Keratinocyte (primary cell): ENCODE results near the gene LRRC57. TPM values are rescaled to one million over a fixed set of nuclear protein-coding genes. Genes with fewer than 3 reads are reported as not detected.
A peak's percentile ranks its signal among the peaks of the same experiment; 100 is the strongest.

Experiments used
- DNase-seq: peaks from one replicate; pipeline ENCODE4 v3.0.0-alpha.2; 2011; ENCODE audit warnings: low read depth, missing footprints, low spot score
- FAIRE-seq: peaks from 2 replicates; lab custom pipeline; 2011; peaks lifted over from hg19 to GRCh38; lab: Jason Lieb, UNC
- H2AFZ ChIP-seq: 2 replicates; pipeline ENCODE4 v1.6.0; 2012; ENCODE audit warnings: low read length, control low read depth, inconsistent platforms; ENCODE audit not compliant: control insufficient read depth
- H3K27ac ChIP-seq: 2 replicates; pipeline ENCODE4 v1.5.1; 2011; ENCODE audit warnings: low read length; ENCODE audit not compliant: control insufficient read depth, insufficient read depth
- H3K27me3 ChIP-seq: 3 replicates; pipeline ENCODE4 v1.6.0; 2011; ENCODE audit warnings: low read length; ENCODE audit not compliant: control insufficient read depth, insufficient read depth; ENCODE audit errors: extremely low read depth
- H3K36me3 ChIP-seq, 2 experiments: 2 replicates in 1 of 2; 3 replicates in 1 of 2; pipeline ENCODE4 v1.5.1; 2011; ENCODE audit warnings: low read length in 2 of 2, mild to moderate bottlenecking in 1 of 2; ENCODE audit not compliant: control insufficient read depth in 2 of 2, insufficient read depth in 2 of 2; ENCODE audit errors: extremely low read depth in 1 of 2
- H3K4me1 ChIP-seq: 3 replicates; pipeline ENCODE4 v1.5.1; 2011; ENCODE audit warnings: low read length; ENCODE audit not compliant: control insufficient read depth, insufficient read depth; ENCODE audit errors: extremely low read depth
- H3K4me2 ChIP-seq: 3 replicates; pipeline ENCODE4 v1.6.0; 2011; ENCODE audit warnings: low read depth, low read length; ENCODE audit not compliant: control insufficient read depth, insufficient read depth; ENCODE audit errors: extremely low read depth
- H3K4me3 ChIP-seq, 3 experiments: fragments of 200-600 bp in 1 of 3; sonication (generic) in 1 of 3; 2 replicates in 2 of 3; 3 replicates in 1 of 3; pipeline ENCODE4 v1.5.1; 2011 to 2016; ENCODE audit warnings: low read length in 3 of 3, mild to moderate bottlenecking in 3 of 3, control low read depth in 2 of 3, inconsistent platforms in 1 of 3, low read depth in 1 of 3, mixed read lengths in 1 of 3, mixed run types in 1 of 3, moderate library complexity in 1 of 3; ENCODE audit not compliant: control insufficient read depth in 2 of 3, insufficient read depth in 2 of 3; ENCODE audit errors: extremely low read depth in 1 of 3
- H3K79me2 ChIP-seq: 2 replicates; pipeline ENCODE4 v1.6.0; 2012; ENCODE audit warnings: low read length; ENCODE audit not compliant: control insufficient read depth, insufficient read depth
- H3K9ac ChIP-seq: 3 replicates; pipeline ENCODE4 v1.6.0; 2011; ENCODE audit warnings: low read length; ENCODE audit not compliant: control insufficient read depth, insufficient read depth; ENCODE audit errors: extremely low read depth
- H3K9me1 ChIP-seq: 3 replicates; pipeline ENCODE4 v1.6.0; 2011; ENCODE audit warnings: low read length; ENCODE audit not compliant: control insufficient read depth, insufficient read depth; ENCODE audit errors: extremely low read depth
- H3K9me3 ChIP-seq: 2 replicates; pipeline ENCODE4 v1.5.1; 2012; ENCODE audit warnings: low read depth, low read length; ENCODE audit not compliant: control insufficient read depth
- H4K20me1 ChIP-seq: 3 replicates; pipeline ENCODE4 v1.6.0; 2011; ENCODE audit warnings: low read length; ENCODE audit not compliant: control insufficient read depth, insufficient read depth; ENCODE audit errors: extremely low read depth
- EZH2 ChIP-seq: IDR thresholded peaks from one replicate; pipeline ENCODE4 v1.6.1; 2012; ENCODE audit warnings: inconsistent platforms, mild to moderate bottlenecking, low read length, moderate library complexity
- dilution Hi-C: fragments of 300-500 bp; cut with MboI; formaldehyde crosslinking; loops from one replicate; pipeline ENCODE4 v1.7.0; 2020; ENCODE audit warnings: low sequenced_read_pairs; ENCODE audit not compliant: extremely low pct_ligation_motif_present
- polyA plus RNA-seq, 5 experiments: library from polyadenylated mRNA; depleted of rRNA in 3 of 5; stranded (reverse) in 3 of 5; stranded (forward) in 1 of 5; unstranded in 1 of 5; fragments of >200 nt; gene quantifications; 1 replicate in 1 of 5; 2 replicates in 3 of 5; 3 replicates in 1 of 5; pipeline versions ENCODE4 v1.2.1 to v1.2.3, GENCODE V29; 2011 to 2012; ENCODE audit warnings: missing spikeins in 2 of 5, low read depth in 1 of 5, low replicate concordance in 1 of 5
- TF ChIP-seq, protein P1 (sequence below), 3 experiments: IDR thresholded peaks in 1 of 3; conservative IDR thresholded peaks in 1 of 3; optimal IDR thresholded peaks in 1 of 3; 2 replicates in 2 of 3; 3 replicates in 1 of 3; pipeline versions ENCODE3 to v1.5.1; 2011; ENCODE audit warnings: low read length in 3 of 3, mild to moderate bottlenecking in 3 of 3, moderate library complexity in 2 of 3, control low read depth in 1 of 3, inconsistent platforms in 1 of 3; ENCODE audit not compliant: insufficient read depth in 2 of 3; ENCODE audit errors: extremely low read depth in 1 of 3

LRRC57 gene
- polyA plus RNA-seq, 1 donor (not counting 4 experiments of a cell fraction or from before 2014, with no cell fraction given), result 12.8 TPM

DNA sequence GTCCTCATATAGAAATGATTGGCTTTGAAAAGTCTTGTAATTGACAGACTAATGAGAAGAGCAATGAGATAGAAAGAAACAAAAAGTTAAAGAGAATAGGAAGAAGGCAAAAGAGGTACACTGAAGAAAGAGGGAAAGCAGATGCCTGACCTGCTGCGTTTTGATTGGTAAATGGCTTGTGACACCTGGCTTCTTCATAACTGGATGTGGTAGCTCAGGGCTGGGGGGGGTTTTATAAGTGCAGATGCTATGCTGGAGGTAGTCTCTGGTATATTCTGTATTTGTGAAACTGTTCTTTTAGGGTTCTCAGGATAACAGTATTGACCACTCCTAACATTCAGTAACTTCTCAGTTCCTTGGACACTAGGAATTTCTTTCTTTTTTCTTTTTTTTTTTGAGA lies 28.2 kb upstream of the LRRC57 start:
- peaks cover 3% of the 10 kb centered on the region for H3K79me2 ChIP-seq
- no peak for TF ChIP-seq EZH2
- TF ChIP-seq, protein P1, sequence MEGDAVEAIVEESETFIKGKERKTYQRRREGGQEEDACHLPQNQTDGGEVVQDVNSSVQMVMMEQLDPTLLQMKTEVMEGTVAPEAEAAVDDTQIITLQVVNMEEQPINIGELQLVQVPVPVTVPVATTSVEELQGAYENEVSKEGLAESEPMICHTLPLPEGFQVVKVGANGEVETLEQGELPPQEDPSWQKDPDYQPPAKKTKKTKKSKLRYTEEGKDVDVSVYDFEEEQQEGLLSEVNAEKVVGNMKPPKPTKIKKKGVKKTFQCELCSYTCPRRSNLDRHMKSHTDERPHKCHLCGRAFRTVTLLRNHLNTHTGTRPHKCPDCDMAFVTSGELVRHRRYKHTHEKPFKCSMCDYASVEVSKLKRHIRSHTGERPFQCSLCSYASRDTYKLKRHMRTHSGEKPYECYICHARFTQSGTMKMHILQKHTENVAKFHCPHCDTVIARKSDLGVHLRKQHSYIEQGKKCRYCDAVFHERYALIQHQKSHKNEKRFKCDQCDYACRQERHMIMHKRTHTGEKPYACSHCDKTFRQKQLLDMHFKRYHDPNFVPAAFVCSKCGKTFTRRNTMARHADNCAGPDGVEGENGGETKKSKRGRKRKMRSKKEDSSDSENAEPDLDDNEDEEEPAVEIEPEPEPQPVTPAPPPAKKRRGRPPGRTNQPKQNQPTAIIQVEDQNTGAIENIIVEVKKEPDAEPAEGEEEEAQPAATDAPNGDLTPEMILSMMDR (optimal IDR thresholded peaks at IDR 0.05 in 1 of 3, IDR thresholded peaks at IDR 0.05 in 1 of 3, conservative IDR thresholded peaks at IDR 0.05 in 1 of 3; ENCODE audit: extremely low read depth in 1 of 3, insufficient read depth in 2 of 3, low read length in 3 of 3), result no peak
- no peak for FAIRE-seq
- H3K36me3 ChIP-seq, result no peaks in the 10 kb centered on the region
- no peak overlapping the region for H3K4me2 ChIP-seq
- dilution Hi-C loops, result no loop called here
- DNase-seq, result no peak
- H3K4me1 ChIP-seq, result peaks cover 11% of the 10 kb centered on the region
- no peaks in the 10 kb centered on the region for H3K9me1 ChIP-seq
- H3K4me3 ChIP-seq, result no peak overlapping the region
- no peaks in the 10 kb centered on the region for H3K27me3 ChIP-seq
- H2AFZ ChIP-seq, result no peak overlapping the region
- H4K20me1 ChIP-seq, result no peaks in the 10 kb centered on the region
- H3K9ac ChIP-seq, result no peak overlapping the region
- no peak overlapping the region for H3K27ac ChIP-seq
- H3K9me3 ChIP-seq, result no peaks in the 10 kb centered on the region

DNA sequence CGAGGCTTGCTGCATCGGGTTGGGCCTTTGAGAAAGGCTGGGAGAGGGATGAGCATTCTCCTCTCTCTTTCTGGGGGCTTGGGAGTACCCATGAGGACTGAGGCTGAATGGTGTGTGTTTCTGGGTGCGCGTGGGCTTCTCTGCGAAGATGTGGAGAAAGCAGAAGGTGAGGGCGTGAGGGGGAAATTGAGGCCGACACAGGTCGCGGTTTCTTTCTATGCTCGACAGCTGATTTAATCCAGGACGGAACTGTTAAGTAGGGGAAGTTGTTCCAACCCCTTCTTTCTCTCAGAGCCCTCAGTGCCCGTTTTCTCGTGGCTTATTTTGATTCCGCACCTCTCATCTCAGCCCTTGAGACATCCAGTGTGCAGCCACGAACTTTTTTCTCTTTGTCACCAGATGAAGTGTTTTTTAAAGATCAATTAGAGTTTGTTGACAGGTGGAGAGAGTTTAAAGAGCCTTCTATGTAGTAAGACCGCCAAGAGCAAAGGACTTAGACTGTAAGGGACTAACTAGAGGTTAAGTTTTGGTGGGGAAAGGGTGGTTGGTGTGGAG lies 27.5 kb upstream of the LRRC57 start:
- TF ChIP-seq, protein P1 (optimal IDR thresholded peaks at IDR 0.05 in 1 of 3, IDR thresholded peaks at IDR 0.05 in 1 of 3, conservative IDR thresholded peaks at IDR 0.05 in 1 of 3; ENCODE audit: extremely low read depth in 1 of 3, insufficient read depth in 2 of 3, low read length in 3 of 3), result no peak
- no peak for TF ChIP-seq EZH2
- Histone ChIP-seq H3K79me2 (peaks cover 3% of the 10 kb centered on the region), H3K9me1 (no peaks in the 10 kb centered on the region), H3K4me2 (peak overlapping the region; percentile 96), H3K9me3 (no peaks in the 10 kb centered on the region), H3K4me3 (peak overlapping the region; percentile 81 to 86 (median 85)), H3K4me1 (peaks cover 9% of the 10 kb centered on the region), H4K20me1 (no peaks in the 10 kb centered on the region), H2AFZ (peak overlapping the region; percentile 91), H3K36me3 (no peaks in the 10 kb centered on the region), H3K9ac (peak overlapping the region; percentile 71), H3K27me3 (no peaks in the 10 kb centered on the region), H3K27ac (no peak overlapping the region)
- DNase-seq (no peak), FAIRE-seq (no peak)
- dilution Hi-C loops, result no loop called here
